Measurements from ENCODE around the gene PNO1. TPM values are rescaled to one million over a fixed set of nuclear protein-coding genes. Genes with fewer than 3 reads are reported as not detected.

Gene PNO1
- total RNA-seq, 1 donor from 2014 or later = 13.2 TPM

DNA sequence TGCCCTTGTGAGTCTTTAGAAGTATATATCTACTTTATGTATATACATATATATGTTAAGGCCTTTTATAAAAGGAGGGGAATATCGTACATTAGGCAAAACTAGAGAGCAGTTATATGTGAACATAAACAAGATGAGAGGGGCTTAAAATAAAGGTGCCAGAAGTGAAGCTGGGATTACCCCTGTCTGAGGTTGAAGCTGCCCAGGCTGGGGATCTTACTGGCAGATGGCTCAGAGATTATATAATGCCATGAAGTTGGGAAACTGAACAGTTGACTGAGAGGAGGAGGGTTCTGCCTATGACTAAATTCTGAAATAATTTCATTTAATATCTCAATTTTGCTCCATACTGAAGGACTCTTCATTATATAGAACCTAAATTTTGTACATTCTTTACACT is 6.0 kb downstream of the PNO1 start:
- FAIRE-seq (no peak), DNase-seq (ENCODE audit: low read depth) (no peak)
- no peak overlapping the region for H3K4me3 ChIP-seq (ENCODE audit: low read depth, low read length)
- H3K36me3 ChIP-seq (ENCODE audit: control insufficient read depth, insufficient read depth, low read length) = peaks cover 13% of the 10 kb centered on the region
- no peaks in the 10 kb centered on the region for H3K27me3 ChIP-seq (ENCODE audit: control insufficient read depth, insufficient read depth, low read length)
- TF ChIP-seq, protein P1, sequence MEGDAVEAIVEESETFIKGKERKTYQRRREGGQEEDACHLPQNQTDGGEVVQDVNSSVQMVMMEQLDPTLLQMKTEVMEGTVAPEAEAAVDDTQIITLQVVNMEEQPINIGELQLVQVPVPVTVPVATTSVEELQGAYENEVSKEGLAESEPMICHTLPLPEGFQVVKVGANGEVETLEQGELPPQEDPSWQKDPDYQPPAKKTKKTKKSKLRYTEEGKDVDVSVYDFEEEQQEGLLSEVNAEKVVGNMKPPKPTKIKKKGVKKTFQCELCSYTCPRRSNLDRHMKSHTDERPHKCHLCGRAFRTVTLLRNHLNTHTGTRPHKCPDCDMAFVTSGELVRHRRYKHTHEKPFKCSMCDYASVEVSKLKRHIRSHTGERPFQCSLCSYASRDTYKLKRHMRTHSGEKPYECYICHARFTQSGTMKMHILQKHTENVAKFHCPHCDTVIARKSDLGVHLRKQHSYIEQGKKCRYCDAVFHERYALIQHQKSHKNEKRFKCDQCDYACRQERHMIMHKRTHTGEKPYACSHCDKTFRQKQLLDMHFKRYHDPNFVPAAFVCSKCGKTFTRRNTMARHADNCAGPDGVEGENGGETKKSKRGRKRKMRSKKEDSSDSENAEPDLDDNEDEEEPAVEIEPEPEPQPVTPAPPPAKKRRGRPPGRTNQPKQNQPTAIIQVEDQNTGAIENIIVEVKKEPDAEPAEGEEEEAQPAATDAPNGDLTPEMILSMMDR (IDR thresholded peaks at IDR 0.05; ENCODE audit: insufficient read depth, low read length, severe bottlenecking) = no peak

DNA sequence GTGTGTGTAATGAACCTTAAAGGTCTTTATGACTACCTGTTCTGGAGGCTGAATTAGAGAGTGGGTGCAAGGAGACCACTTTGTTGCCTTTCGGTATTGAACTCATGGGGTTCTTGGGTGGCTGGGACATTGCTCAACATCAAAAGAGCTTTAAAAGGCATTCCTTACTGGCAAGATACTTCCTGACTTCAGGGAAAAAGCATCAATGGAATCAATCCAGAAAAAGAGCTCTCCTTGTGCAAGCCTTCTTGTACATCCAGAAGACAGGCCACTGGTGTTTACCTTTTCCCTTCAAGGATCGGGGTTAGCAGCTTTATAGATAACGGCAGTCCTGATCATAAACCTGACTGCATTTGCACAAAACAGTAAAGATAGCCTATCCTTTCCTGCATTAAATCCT is 9.5 kb downstream of the PNO1 start:
- TF ChIP-seq, protein P1 (IDR thresholded peaks at IDR 0.05; ENCODE audit: insufficient read depth, low read length, severe bottlenecking) = no peak
- Histone ChIP-seq H3K36me3 (ENCODE audit: control insufficient read depth, insufficient read depth, low read length) (peaks cover 7% of the 10 kb centered on the region), H3K27me3 (ENCODE audit: control insufficient read depth, insufficient read depth, low read length) (no peaks in the 10 kb centered on the region), H3K4me3 (ENCODE audit: low read depth, low read length) (no peak overlapping the region)
- DNase-seq (ENCODE audit: low read depth) (no peak), FAIRE-seq (no peak)

DNA sequence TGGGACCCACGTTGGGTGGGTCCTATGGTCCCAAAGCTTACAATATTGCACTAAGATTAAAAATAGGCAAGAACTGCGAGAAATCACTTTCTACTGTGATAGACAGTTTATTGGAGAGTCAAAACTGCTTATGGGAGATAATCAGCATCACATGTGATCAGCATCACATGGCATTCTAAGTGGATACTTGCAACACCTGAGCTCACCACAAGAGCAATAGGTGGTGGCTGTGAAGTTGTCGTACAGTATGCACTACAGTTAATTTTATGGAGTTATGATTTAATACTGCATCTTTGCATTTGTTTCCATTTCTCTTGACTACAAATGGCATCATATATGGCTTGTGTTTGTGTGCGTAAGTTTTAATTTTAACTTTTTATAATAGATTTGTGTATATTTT is 11.6 kb downstream of the PNO1 start:
- TF ChIP-seq, protein P1 (IDR thresholded peaks at IDR 0.05; ENCODE audit: insufficient read depth, low read length, severe bottlenecking) = no peak
- FAIRE-seq (no peak), DNase-seq (ENCODE audit: low read depth) (no peak)

DNA sequence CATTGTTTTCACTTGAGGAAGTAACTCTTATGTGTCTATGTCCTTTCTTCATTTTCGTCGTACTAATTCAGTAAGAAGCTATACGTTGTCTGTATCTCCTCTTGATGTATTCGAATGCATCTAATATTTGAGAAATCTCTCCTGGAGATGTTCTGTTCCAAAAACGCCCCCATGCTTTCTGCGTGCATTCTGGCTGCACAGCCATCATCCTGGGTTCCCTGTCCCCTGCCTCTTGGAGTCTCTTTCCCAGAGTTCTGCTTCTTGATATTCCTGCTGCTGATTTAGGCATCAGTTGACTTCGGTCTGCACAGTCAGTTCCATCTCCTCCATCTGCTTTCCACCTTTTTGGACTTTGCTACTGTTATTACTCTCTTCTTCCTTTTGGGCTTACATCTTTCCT is 13.5 kb downstream of the PNO1 start:
- DNase-seq (ENCODE audit: low read depth) = no peak
- FAIRE-seq = no peak
- TF ChIP-seq, protein P1 (IDR thresholded peaks at IDR 0.05; ENCODE audit: insufficient read depth, low read length, severe bottlenecking) = no peak
- H3K4me3 ChIP-seq (ENCODE audit: low read depth, low read length) = no peak overlapping the region
- H3K27me3 ChIP-seq (ENCODE audit: control insufficient read depth, insufficient read depth, low read length) = no peaks in the 10 kb centered on the region
- peaks cover 3% of the 10 kb centered on the region for H3K36me3 ChIP-seq (ENCODE audit: control insufficient read depth, insufficient read depth, low read length)

More for the DNA sequence above, 11.6 kb downstream of the PNO1 start:
- Histone ChIP-seq H3K36me3 (ENCODE audit: control insufficient read depth, insufficient read depth, low read length) (peaks cover 5% of the 10 kb centered on the region), H3K27me3 (ENCODE audit: control insufficient read depth, insufficient read depth, low read length) (no peaks in the 10 kb centered on the region), H3K4me3 (ENCODE audit: low read depth, low read length) (no peak overlapping the region)

DNA sequence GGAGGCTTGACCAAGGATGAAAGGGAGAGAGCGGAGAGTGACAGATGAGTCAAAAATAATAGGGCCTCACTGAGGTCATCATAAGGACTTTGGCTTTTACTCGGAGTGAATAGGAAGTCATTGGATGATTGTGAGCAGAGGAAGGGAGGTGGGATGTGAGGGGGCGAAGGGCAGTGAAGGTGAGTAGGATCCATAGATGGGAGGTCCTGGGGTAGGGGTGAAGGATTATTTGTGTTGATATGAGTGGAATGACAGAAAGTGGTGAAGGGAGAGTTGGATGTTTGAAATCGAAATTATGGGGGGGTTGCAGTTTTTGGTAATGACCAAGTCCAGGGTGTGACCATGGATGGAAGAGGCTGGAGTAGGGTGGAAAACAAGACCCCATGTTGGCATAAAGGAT is 14.0 kb downstream of the PNO1 start:
- Histone ChIP-seq H3K27me3 (ENCODE audit: control insufficient read depth, insufficient read depth, low read length) (no peaks in the 10 kb centered on the region), H3K4me3 (ENCODE audit: low read depth, low read length) (no peak overlapping the region), H3K36me3 (ENCODE audit: control insufficient read depth, insufficient read depth, low read length) (peaks cover under 1% of the 10 kb centered on the region)
- DNase-seq (ENCODE audit: low read depth) = no peak
- TF ChIP-seq, protein P1 (IDR thresholded peaks at IDR 0.05; ENCODE audit: insufficient read depth, low read length, severe bottlenecking) = no peak
- FAIRE-seq = no peak

DNA sequence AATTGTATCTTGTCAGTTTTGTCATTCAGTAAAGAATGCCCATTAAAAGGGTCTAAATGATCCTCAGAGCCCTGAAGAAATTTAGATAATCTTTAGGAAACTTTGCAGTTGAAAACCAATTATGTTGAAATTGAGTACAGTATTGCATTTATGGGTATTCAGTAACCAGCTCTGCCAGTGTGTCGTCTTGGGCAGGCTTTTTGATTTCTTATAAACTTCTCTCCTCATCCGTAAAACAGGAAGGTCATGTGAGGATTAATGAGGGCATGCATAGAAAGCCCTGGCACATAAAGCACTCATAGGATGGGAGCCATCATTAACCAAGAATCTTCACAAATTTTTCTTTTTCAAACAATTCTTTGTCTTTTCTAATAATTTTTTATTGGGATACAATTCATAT is 14.8 kb downstream of the PNO1 start:
- FAIRE-seq (no peak), DNase-seq (ENCODE audit: low read depth) (no peak)
- TF ChIP-seq, protein P1 (IDR thresholded peaks at IDR 0.05; ENCODE audit: insufficient read depth, low read length, severe bottlenecking) = no peak
- Histone ChIP-seq H3K27me3 (ENCODE audit: control insufficient read depth, insufficient read depth, low read length) (no peaks in the 10 kb centered on the region), H3K4me3 (ENCODE audit: low read depth, low read length) (no peak overlapping the region), H3K36me3 (ENCODE audit: control insufficient read depth, insufficient read depth, low read length) (peaks cover 1% of the 10 kb centered on the region)
